ENCODE measurements around the gene MTMR10.
A peak's percentile ranks its signal among the peaks of the same experiment; 100 is the strongest.

MTMR10 gene, protein sequence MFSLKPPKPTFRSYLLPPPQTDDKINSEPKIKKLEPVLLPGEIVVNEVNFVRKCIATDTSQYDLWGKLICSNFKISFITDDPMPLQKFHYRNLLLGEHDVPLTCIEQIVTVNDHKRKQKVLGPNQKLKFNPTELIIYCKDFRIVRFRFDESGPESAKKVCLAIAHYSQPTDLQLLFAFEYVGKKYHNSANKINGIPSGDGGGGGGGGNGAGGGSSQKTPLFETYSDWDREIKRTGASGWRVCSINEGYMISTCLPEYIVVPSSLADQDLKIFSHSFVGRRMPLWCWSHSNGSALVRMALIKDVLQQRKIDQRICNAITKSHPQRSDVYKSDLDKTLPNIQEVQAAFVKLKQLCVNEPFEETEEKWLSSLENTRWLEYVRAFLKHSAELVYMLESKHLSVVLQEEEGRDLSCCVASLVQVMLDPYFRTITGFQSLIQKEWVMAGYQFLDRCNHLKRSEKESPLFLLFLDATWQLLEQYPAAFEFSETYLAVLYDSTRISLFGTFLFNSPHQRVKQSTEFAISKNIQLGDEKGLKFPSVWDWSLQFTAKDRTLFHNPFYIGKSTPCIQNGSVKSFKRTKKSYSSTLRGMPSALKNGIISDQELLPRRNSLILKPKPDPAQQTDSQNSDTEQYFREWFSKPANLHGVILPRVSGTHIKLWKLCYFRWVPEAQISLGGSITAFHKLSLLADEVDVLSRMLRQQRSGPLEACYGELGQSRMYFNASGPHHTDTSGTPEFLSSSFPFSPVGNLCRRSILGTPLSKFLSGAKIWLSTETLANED

GRCh38 chr15:30991255-30992235 lies at the start of gene MTMR10:
TSS of gene MTMR10 (minus strand) at chr15:30991628. CDS start at chr15:30991506, 122 bp downstream.
- DNase-seq (ENCODE audit: low read depth in 3 of 3): peak; percentile 32 to 62 (median 49)

- DNase-seq (ENCODE audit: low read depth in 3 of 3): no peak
Measured at GRCh38 chr15:31040611-31041010, 49.2 kb upstream of the MTMR10 start.

DNA sequence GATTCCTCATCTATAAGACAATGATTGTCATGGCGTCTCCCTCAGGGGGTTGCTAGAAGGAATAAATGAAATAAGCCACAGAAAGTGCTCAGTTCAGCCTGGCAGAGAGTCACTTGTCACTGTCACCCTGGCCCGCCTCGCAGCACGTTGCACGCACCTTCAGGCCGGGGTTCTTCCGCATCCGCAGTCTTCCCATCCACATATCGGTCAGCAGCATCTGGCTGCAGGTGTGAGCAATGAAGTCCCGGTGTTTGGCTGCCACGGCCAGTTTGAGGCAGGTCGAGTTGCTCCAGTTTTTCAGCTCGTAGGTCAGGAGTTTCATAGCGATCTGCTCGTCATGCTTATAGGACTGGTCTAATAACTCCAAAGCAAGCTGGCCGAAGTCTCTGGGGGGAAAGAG lies 48.5 kb upstream of the MTMR10 start:
- DNase-seq (ENCODE audit: low read depth in 3 of 3): no peak

GRCh38 chr15:31037731-31038477 lies 46.5 kb upstream of the MTMR10 start:
- no peak for DNase-seq (ENCODE audit: low read depth in 3 of 3)

- DNase-seq (ENCODE audit: low read depth in 3 of 3): no peak
Measured at GRCh38 chr15:31036783-31037182, 45.4 kb upstream of the MTMR10 start.

GRCh38 chr15:31035610-31036009 lies 44.2 kb upstream of the MTMR10 start:
- no peak for DNase-seq (ENCODE audit: low read depth in 3 of 3)

DNA sequence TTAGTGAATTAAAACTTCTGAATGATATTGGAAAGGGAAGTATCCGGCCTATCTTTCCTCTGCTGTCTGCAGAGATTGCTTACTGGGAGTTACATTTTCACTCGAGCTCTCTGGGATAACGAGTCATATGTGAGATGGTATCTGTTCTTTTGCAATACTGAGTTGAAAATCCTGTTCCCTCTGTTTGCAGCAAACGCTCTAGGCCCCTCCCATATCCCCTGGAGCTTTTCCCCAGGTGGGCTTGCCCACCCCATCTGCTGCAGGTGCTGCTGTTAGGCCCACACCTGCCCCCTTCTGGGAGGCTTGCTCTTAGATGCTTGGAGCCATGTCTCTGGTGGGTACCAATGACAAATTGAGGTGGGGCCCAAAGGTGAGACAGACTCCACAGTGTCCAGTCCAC lies 42.7 kb upstream of the MTMR10 start:
- DNase-seq (ENCODE audit: low read depth in 3 of 3): no peak

- DNase-seq (ENCODE audit: low read depth in 3 of 3): no peak
Measured at GRCh38 chr15:31032961-31033371, 41.5 kb upstream of the MTMR10 start.

DNA sequence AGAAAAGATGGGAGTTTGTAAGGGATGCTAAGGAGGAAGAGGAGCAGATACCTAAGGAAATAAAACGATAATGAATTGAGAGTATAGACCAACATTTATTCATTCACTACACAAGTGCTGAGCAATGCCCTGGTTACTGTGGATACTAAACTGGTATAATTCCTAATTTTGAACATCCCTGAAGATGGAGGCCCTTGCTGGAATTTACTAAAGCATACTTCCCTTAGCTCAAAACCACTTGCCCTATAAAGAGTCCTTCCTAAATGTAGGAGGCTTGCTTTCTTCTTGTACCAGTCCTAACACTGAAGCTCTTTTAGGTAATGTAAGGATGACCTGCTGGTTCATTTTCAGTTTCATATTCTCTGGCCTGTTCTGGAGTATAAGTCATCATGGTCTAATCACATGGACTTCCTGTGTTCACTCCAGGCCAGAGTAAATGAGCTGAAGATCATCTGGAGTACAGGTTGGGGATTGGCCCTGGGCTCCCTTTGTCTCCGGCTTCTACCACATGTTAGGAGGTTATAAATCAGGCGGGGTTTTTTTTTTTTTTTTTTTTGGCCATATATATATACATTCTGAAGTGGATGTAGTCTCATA lies 40.1 kb upstream of the MTMR10 start:
- DNase-seq (ENCODE audit: low read depth in 3 of 3): no peak

DNA sequence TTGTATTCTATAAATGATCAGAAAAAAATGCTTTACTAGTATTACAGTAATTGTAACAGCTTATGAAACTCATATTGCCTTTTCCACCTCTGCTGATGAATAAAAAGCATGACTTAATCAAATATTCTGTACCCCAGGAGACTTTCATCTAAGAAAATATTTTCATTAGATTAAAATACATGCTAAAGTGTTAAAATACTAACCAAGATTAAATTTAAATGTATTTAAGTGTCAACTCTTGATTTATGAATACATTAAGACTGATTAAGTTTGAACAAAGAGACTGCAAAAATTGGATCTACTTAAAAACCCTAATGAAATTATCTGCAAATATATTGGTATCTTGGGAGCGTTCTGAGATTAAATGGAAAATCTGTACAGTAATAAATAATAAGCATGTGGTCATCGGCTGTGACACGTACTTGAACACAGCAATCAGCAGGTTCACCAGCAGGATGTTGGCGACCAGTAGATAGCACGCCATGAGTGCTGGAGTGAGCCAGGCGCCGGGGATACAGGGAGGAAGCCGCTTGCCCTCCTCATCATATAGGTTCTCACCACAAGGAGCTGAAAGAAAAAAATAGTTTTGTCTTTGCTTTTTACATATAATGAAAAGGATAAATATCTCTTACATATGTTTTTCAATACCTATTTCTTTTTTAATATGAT lies 36.6 kb upstream of the MTMR10 start:
- no peak for DNase-seq (ENCODE audit: low read depth in 3 of 3)

DNA sequence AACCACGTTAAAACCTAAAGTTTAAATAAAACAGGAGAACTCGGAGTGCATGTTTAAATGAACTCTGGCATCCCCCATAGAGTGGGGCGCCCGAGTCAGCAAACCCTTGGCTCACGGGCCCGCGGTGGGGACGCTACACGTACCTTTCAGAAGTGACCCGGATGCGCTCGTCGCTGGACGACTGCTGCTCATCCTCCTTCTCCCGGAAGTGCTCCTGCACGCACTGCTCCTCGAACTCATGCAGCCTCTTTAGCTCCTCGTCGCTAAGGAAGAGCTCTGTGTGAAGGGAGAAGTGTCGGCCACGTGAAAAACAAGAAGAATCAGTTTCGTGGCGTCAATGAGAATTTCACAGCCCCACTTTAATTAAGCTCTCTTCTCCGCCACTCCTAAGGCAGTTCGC lies 34.6 kb upstream of the MTMR10 start:
- no peak for DNase-seq (ENCODE audit: low read depth in 3 of 3)

- no peak for DNase-seq (ENCODE audit: low read depth in 3 of 3)
Measured at GRCh38 chr15:31024979-31025378, 33.6 kb upstream of the MTMR10 start.

GRCh38 chr15:31024330-31024729 lies 32.9 kb upstream of the MTMR10 start:
- no peak for DNase-seq (ENCODE audit: low read depth in 3 of 3)

DNA sequence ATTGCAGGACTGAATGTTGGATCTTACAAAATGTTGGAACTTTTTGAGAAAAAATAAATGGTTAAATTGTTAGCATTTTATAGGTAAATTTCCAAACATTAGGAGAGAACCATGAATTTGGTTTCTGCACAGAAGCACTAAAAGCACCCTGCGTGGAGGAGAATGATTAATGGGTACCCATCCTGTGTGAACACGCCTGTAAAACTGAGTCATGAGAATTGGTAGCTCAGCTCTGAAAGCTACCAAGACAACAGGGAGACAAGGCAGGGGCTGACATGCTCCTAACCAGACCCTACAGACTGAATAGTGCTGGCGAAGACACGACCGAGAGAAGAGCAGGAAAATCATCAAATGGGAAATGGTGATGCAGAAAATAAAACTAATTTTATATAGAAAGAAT lies 32.4 kb upstream of the MTMR10 start:
- DNase-seq (ENCODE audit: low read depth in 3 of 3): no peak

- DNase-seq (ENCODE audit: low read depth in 3 of 3): no peak
Measured at GRCh38 chr15:31021067-31021665, 29.7 kb upstream of the MTMR10 start.

GRCh38 chr15:31020542-31020941 lies 29.1 kb upstream of the MTMR10 start:
- no peak for DNase-seq (ENCODE audit: low read depth in 3 of 3)

- DNase-seq (ENCODE audit: low read depth in 3 of 3): no peak
Measured at GRCh38 chr15:31019986-31020385, 28.6 kb upstream of the MTMR10 start.

GRCh38 chr15:31017311-31017710 lies 25.9 kb upstream of the MTMR10 start:
- no peak for DNase-seq (ENCODE audit: low read depth in 3 of 3)

- DNase-seq (ENCODE audit: low read depth in 3 of 3): no peak
Measured at GRCh38 chr15:31016446-31016915, 25.1 kb upstream of the MTMR10 start.

- no peak for DNase-seq (ENCODE audit: low read depth in 3 of 3)
Measured at GRCh38 chr15:31014608-31014925, 23.1 kb upstream of the MTMR10 start.
